Muscle layer of duodenum (tissue), 2 donors: Measurements from ENCODE around the gene NUDT1.

Experiments
- H3K27ac ChIP-seq: one replicate; pipeline ENCODE4 v1.7.0; 2013; ENCODE audit warnings: mild to moderate bottlenecking, low read length
- H3K27me3 ChIP-seq: one replicate; pipeline ENCODE4 v1.7.0; 2013; ENCODE audit warnings: low read depth, mild to moderate bottlenecking, control low read depth, low read length
- H3K36me3 ChIP-seq, 2 donors: one replicate each; pipeline ENCODE4 v1.7.0; 2013; ENCODE audit warnings: low read length in 2 of 2, control low read depth in 1 of 2, mild to moderate bottlenecking in 1 of 2; ENCODE audit not compliant: insufficient read depth in 2 of 2, control insufficient read depth in 1 of 2
- H3K4me1 ChIP-seq, 2 donors: one replicate each; pipeline ENCODE4 v1.7.0; 2013; ENCODE audit warnings: low read length in 2 of 2, mild to moderate bottlenecking in 2 of 2, control low read depth in 1 of 2, moderate library complexity in 1 of 2; ENCODE audit not compliant: insufficient read depth in 2 of 2, control insufficient read depth in 1 of 2
- H3K4me3 ChIP-seq, 2 donors: one replicate each; pipeline ENCODE4 v1.7.0; 2013; ENCODE audit warnings: low read length in 2 of 2, low read depth in 1 of 2, mild to moderate bottlenecking in 1 of 2
- H3K9me3 ChIP-seq, 2 donors: one replicate each; pipeline ENCODE4 v1.7.0; 2013; ENCODE audit warnings: low read length in 2 of 2, control low read depth in 1 of 2, mild to moderate bottlenecking in 1 of 2; ENCODE audit not compliant: control insufficient read depth in 1 of 2
- donor health status: healthy.

The NUDT1 gene

DNA sequence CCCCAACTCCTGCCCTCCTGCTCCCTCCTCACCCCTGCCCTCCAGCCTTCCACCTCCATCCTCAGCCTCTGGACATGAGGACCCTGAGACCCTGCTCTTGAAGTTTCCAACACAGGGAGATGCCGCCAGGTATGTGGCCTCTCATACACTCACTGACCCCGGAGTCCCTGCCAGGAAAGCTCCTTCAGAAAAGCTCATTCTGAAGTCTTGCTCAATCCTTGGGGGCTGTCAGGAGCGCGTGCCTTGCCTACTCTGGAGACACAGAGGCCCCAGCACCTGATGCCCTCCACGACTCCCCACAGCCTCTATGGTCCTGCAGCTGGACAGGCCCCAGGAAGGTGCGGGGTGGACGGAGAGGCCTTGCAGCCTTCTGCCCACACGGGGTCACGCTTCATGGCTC lies 11.0 kb downstream of the NUDT1 start:
- Histone ChIP-seq H3K27me3 (no peaks in the 10 kb centered on the region), H3K4me1 (peaks cover 3 to 8% of the 10 kb centered on the region in 2 donors), H3K36me3 (peaks cover 0 to 57% of the 10 kb centered on the region in 2 donors), H3K4me3 (no peak overlapping the region), H3K9me3 (no peaks in the 10 kb centered on the region), H3K27ac (no peak overlapping the region)

DNA sequence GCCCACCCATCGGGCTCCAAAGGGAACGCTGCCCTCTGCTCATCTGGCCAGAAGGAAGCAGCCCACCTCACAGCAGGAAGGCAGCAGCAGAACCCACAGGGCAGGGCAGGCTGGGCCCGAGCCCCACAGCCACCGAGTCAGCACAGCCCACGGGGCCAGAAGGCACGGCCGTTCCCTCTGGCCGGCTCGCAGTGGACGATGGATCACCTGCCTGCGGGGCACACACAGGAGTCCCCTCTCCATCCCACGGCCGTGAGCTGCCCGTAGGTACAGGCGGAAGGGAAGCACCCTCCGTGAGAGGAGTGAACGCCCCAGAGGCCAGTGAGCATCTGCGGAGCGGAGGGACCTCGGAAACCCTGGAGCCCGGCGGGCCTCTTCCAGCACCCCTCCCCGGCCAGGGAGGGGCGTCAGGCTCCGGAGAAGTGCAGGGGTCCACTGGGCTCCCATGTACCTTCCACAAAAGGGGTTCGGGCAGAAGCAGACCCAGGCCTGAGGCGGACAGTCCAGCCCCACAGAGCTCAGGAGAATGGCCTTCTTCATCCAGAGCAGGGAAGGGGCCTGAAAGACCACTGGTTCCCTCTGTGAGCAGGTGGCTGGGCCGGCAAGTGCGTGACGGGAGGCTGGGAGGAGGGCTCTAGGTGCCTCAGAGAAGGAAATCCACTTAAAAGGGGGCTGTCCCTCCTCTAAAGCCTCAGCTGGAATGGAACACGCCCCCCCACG lies 11.7 kb downstream of the NUDT1 start:
- Histone ChIP-seq H3K9me3 (no peaks in the 10 kb centered on the region), H3K27me3 (no peaks in the 10 kb centered on the region), H3K27ac (no peak overlapping the region), H3K4me3 (no peak overlapping the region), H3K36me3 (peaks cover 0 to 57% of the 10 kb centered on the region in 2 donors), H3K4me1 (peaks cover 2 to 7% of the 10 kb centered on the region in 2 donors)

DNA sequence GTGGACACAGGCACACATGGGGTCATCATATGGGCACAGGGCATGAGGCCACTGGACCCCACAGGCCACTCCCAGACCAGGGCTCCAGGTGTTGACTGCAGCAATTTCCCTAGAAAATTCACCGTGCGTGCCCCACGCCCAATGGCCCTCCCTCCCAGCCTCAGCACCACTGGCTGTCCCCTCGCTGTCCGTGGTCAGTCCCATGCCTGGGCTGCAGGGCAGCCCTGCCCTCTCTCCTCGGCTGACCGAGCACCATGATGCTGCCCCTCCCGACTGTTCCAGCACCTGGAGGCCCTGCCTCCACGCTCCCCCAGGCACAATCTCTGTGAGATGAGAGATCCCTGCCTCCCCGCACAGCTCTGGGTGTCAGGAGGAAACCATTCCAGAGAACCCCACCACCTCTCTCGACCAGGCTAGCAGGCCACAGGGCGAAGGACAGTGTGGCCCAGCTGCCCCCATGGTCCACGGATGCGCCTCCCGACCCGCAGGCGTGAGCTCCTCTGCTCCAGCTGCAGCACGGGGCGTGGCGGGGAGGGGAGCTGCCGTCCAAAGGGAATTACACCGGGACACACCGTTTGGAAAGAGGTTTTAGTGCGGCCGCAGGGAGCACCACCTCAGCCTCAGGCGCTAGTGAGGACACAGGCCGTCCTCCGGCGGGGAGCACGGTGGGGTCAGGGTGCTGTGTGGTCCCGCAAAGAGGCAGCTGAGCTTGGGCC lies 12.6 kb downstream of the NUDT1 start:
- H3K4me1 ChIP-seq: no peaks in the 10 kb centered on the region
- H3K27ac ChIP-seq: no peak overlapping the region
- peaks cover 0 to 50% of the 10 kb centered on the region in 2 donors for H3K36me3 ChIP-seq
- no peaks in the 10 kb centered on the region for H3K9me3 ChIP-seq
- H3K27me3 ChIP-seq: no peaks in the 10 kb centered on the region
- H3K4me3 ChIP-seq: no peak overlapping the region

DNA sequence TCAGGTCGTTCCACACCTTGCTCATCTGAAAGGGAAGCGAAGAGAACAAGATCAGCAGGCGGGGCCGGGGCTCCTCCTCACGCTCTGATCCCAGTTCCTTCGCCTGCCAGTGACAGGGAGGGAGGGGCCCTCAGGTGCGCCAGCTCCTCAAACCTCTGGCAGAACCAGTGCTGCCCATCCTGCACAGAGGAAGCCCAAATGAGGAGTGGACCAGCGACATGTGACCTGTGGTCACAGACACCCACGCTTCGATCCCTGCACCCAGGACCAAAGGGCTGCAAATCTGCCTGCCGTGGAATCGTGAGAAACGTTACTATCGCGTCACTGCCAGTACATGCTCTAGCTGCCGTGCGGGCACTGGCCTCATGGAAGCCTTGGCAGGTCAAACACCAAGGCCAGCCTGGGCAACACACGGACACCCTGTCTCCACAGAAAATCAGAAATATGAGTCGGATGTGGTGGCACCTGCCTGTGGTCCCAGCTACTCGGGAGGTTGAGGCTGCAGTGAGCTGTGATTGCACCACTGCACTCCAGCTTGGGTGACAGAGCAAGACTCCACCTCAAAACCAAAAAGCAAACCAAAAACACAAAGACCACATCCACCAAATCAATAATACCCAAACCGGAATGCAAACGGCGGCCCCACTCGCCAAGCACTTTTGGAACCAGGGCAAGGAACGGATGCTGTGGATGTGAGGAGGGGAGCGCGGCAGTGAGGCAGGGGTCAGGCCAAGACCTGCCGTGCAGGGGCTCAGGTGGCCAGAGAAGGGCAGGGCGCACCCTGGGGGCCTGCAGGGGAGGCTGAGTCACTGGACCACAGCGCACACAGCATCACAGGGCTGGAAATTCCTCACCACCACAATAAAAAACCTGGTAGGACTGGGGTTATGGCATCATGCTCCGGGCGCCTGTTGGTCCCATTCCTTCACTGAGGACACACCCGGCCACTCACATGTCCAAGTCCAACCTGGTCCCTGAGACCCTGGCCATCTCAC lies 13.4 kb downstream of the NUDT1 start:
- H3K27me3 ChIP-seq: no peaks in the 10 kb centered on the region
- H3K27ac ChIP-seq: no peak overlapping the region
- H3K36me3 ChIP-seq: peaks cover 0 to 48% of the 10 kb centered on the region in 2 donors
- no peaks in the 10 kb centered on the region for H3K4me1 ChIP-seq
- no peaks in the 10 kb centered on the region for H3K9me3 ChIP-seq
- H3K4me3 ChIP-seq: no peak overlapping the region

DNA sequence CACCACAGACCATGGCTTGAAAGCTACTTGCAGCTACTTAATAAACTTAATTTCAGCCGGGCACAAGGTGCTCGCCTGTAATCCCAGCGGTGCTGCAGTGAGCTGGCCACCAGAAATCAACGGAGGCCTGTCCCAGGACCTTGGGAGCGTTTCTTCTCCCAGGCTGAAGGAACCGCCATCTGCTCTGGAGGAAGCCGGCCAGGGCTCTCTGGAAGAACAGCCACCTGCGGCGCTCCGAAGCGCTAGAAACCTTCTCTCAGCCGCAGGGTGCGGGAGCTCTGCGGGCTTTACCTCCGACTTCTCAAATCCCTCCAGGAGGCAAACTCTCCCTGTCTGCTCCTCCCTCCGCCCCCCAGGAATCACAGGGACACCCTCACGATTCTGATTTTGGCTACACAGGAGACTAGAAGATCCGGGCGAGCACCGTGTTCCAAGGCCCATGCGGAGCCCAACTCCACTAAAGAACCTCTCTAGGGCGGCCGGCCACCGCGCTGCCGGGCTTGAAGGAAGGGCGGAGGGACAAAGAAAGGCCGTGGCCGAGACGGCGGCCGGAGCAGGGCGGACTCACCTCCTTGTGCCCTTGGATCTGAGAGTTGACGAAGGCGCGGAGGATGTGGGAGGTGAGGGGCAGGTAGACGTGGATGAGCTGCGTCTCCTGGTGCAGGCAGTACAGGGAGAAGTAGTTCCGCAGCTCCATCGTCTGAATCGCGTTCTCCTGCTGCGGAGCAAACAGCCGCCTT lies 14.4 kb downstream of the NUDT1 start:
- H3K36me3 ChIP-seq: peaks cover 0 to 45% of the 10 kb centered on the region in 2 donors
- H3K9me3 ChIP-seq: no peaks in the 10 kb centered on the region
- no peak overlapping the region for H3K4me3 ChIP-seq
- no peak overlapping the region for H3K27ac ChIP-seq
- no peaks in the 10 kb centered on the region for H3K27me3 ChIP-seq
- no peaks in the 10 kb centered on the region for H3K4me1 ChIP-seq

DNA sequence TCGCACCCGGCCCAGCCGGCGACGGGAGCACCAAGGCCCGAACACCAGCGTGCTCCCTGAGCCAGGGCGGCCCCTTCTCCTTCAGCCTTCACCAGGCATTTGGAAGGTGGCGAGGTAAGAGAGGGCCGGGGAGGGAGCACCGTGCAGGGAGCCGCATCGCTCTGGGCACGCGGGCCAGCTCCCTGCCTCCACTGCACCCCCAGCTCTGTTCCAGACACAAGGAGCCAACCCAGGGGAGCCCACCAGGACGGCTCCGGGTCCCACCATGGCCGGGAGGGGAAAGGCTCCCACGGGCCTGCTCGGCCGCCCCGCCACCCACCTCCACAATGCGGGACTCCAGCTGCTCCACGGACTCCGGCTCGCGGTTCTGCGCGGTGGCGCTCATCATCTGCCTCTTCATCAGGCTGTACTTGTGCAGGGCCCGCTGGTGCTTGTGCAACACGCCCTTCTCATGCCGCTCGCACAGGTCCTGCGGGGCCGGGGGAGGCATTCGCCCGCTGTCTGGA lies 15.1 kb downstream of the NUDT1 start:
- H3K4me1 ChIP-seq: no peaks in the 10 kb centered on the region
- H3K27me3 ChIP-seq: no peaks in the 10 kb centered on the region
- no peaks in the 10 kb centered on the region for H3K9me3 ChIP-seq
- H3K27ac ChIP-seq: no peak overlapping the region
- H3K4me3 ChIP-seq: no peak overlapping the region
- H3K36me3 ChIP-seq: peaks cover 0 to 49% of the 10 kb centered on the region in 2 donors

DNA sequence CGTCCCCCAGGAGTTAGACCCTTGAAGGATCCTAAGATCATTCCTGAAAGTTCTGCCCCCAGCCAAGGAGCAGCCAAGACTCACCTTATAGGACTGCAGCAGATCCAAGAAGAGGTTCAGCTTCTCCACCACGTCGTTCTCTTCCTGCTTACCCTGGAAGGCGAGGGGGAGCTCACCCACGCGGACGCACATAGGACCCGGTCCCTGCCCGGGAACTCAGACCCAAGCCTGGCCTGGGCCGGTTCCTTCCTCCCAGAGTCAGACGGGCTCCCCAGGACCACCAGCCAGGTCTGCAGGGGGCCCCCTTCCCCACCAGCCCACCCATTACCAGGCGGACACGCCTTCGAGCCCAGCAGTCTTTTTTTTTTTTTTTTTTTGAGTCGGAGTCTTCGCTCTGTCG lies 15.6 kb downstream of the NUDT1 start:
- H3K4me3 ChIP-seq: no peak overlapping the region
- H3K4me1 ChIP-seq: no peaks in the 10 kb centered on the region
- no peak overlapping the region for H3K27ac ChIP-seq
- H3K9me3 ChIP-seq: no peaks in the 10 kb centered on the region
- no peaks in the 10 kb centered on the region for H3K27me3 ChIP-seq
- peaks cover 0 to 54% of the 10 kb centered on the region in 2 donors for H3K36me3 ChIP-seq

DNA sequence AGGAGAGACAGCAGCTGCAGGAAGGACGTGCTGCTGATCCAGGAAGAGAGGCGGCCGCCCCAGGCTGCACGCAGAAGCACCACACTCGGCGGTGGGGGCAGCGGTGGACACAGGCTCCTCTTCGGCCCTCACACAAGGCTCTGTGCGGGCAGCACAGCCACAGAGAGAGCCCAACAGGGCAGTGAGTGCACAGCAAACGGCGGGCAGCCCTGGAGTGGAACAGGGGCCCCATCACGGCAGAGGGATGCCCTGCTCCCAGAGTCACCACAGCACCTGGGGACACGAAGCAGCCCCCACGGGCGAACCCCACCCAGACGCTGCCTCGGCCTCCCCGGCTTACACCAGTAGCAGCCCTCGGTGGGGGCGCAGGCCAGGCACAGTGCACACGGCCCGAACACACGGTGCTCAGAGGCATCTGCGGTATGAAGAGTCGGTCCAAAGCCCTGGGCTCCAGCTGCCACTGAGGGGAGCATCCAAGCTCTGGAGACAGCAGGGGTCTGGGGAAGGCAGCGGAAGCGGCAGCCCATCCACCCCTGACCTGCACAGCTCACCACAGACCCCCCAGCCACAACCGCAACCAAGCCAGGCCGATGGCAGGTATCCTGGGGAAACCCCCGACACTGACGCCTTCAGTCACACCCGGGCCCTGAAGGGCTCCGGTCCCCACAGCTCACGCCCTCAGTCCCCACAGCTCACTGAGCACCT lies 16.8 kb downstream of the NUDT1 start:
- Histone ChIP-seq H3K36me3 (peaks cover 0 to 59% of the 10 kb centered on the region in 2 donors), H3K27ac (no peak overlapping the region), H3K9me3 (no peaks in the 10 kb centered on the region), H3K4me3 (no peak overlapping the region), H3K27me3 (no peaks in the 10 kb centered on the region), H3K4me1 (no peaks in the 10 kb centered on the region)

DNA sequence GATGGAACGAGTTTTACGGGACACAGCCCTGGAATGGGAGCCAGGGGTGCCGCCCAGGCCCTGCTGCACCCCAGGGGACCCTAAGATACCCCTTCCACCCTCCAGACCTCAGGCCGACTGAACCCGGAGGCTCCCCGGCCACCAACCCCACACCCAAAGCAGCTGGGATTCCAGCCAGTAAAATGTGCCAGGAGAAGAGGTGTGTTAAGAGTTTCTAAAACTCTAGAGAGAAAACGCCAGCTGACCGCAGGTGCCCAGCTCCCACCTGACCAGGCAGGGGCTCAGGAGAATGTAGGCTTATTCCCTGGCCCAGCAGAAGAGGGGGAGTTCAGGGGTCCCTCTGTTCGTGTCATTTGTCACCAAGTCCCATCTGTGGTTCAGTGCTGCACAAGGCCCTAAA lies 17.5 kb downstream of the NUDT1 start:
- no peak overlapping the region for H3K27ac ChIP-seq
- H3K4me3 ChIP-seq: no peak overlapping the region
- no peaks in the 10 kb centered on the region for H3K9me3 ChIP-seq
- H3K27me3 ChIP-seq: no peaks in the 10 kb centered on the region
- H3K4me1 ChIP-seq: no peaks in the 10 kb centered on the region
- H3K36me3 ChIP-seq: peaks cover 0 to 60% of the 10 kb centered on the region in 2 donors

DNA sequence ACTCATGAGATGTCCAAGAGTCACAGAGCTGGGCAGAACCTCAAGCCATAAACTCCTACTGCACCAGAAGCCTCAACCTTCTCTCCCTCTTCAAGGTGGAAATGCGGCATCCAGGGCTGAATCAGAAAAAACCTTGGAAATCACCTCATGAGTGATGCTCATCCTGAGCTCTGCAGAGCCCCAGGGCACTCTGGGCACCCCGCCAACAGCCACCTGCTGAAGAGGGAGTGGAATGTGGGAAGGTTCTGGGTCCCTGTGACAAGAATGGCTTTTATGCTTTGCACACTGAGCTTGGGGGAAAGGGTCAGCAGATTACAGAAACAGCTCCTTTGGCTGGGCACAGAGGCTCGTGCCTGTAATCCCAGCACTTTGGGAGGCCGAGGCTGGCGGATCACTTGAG lies 18.8 kb downstream of the NUDT1 start:
- Histone ChIP-seq H3K4me3 (no peak overlapping the region), H3K27ac (no peak overlapping the region), H3K27me3 (no peaks in the 10 kb centered on the region), H3K9me3 (no peaks in the 10 kb centered on the region), H3K36me3 (peaks cover 0 to 53% of the 10 kb centered on the region in 2 donors), H3K4me1 (no peaks in the 10 kb centered on the region)
